Thyroid gland (tissue), 4 donors: ENCODE results near the gene RPAP2. TPM values are rescaled to one million over a fixed set of nuclear protein-coding genes. Genes with fewer than 3 reads are reported as not detected.
A peak's percentile ranks its signal among the peaks of the same experiment; 100 is the strongest.

Source experiments
- DNase-seq, 2 donors: peaks; one replicate each; pipeline ENCODE4 v3.0.0-alpha.2; 2019
- H3K27ac ChIP-seq, 3 donors: fragments of 200-600 bp; sonication (generic); 1 replicate in 2 of 3; 2 replicates in 1 of 3; pipeline ENCODE4 v1.5.1; 2016 to 2019; ENCODE audit warnings: mild to moderate bottlenecking in 1 of 3, moderate library complexity in 1 of 3
- H3K27me3 ChIP-seq: fragments of 200-600 bp; sonication (generic); one replicate; pipeline ENCODE4 v1.5.1; 2019
- H3K36me3 ChIP-seq, 2 donors: fragments of 200-600 bp; sonication (generic); one replicate each; pipeline ENCODE4 v1.5.1; 2016 to 2019
- H3K4me1 ChIP-seq, 2 donors: fragments of 200-600 bp; sonication (generic); one replicate each; pipeline ENCODE4 v1.5.1; 2017 to 2019
- H3K4me3 ChIP-seq, 3 donors: fragments of 200-600 bp; sonication (generic); replicated peaks in 1 of 3; 1 replicate in 2 of 3; 2 replicates in 1 of 3; pipeline ENCODE4 v1.5.1; 2016; ENCODE audit warnings: mild to moderate bottlenecking in 1 of 3
- H3K9me3 ChIP-seq: fragments of 200-600 bp; sonication (generic); one replicate; pipeline ENCODE4 v1.5.1; 2017
- CTCF ChIP-seq, 6 experiments: fragments of 200-600 bp in 3 of 6; fragments of 450-650 bp in 3 of 6; sonication (generic) in 3 of 6; IDR thresholded peaks; one replicate each; pipeline ENCODE4 v1.5.1; 2016 to 2019; ENCODE audit warnings: antibody characterized with exemption in 6 of 6, mild to moderate bottlenecking in 2 of 6, inconsistent platforms in 1 of 6, moderate library complexity in 1 of 6
- POLR2A ChIP-seq, 2 donors: fragments of 450-650 bp; IDR thresholded peaks; one replicate each; pipeline ENCODE4 v1.6.1; 2017; ENCODE audit warnings: antibody characterized with exemption in 2 of 2, mild to moderate bottlenecking in 2 of 2, moderate library complexity in 1 of 2
- WGBS, 2 donors: methylation state at CpG; one replicate each; pipeline ENCODE4 v1.1.5; 2017; 5-methylcytosine and 5-hydroxymethylcytosine counted together
- intact Hi-C: fragments of 100-400 bp; cut with DNase I; formaldehyde crosslinking; loops from one replicate; pipeline ENCODE4 v1.15.1; 2023
- total RNA-seq, 4 donors: library from RNA; depleted of rRNA; stranded (reverse); fragments of >200 nt; gene quantifications; one replicate each; pipeline ENCODE4 v1.2.3, GENCODE V29; 2016

The RPAP2 gene
- total RNA-seq, 4 donors from 2014 or later, result 8.7 to 28.0 (median 17.6) TPM

GRCh38 chr1:92298213-92298572 is 666 bp upstream of the RPAP2 start:
- 6 to 10% methylated on average over 3 of the region's 3 CpGs for WGBS, 2 donors
- DNase-seq, result no peak
- Histone ChIP-seq H3K9me3 (no peaks in the 10 kb centered on the region), H3K4me1 (peaks cover 13 to 15% of the 10 kb centered on the region in 2 donors), H3K4me3 (peak overlapping the region; percentile 66 to 97 (median 72)), H3K27ac (peak overlapping the region; percentile 87 to 94 (median 94)), H3K36me3 (no peaks in the 10 kb centered on the region), H3K27me3 (no peaks in the 10 kb centered on the region)
- intact Hi-C loops, result no loop called here
- TF ChIP-seq CTCF (IDR thresholded peaks at IDR 0.05) (peak in 2 of 6 experiments; percentile 33 to 41), POLR2A (IDR thresholded peaks at IDR 0.05) (no peak)

GRCh38 chr1:92299477-92300150 is 755 bp downstream of the RPAP2 start:
- H3K9me3 ChIP-seq, result no peaks in the 10 kb centered on the region
- no peak for DNase-seq
- H3K4me1 ChIP-seq, result peaks cover 13 to 15% of the 10 kb centered on the region in 2 donors
- H3K27ac ChIP-seq, result peak overlapping the region in 2 of 3 donors; percentile 87 to 94
- 28 to 34% methylated on average over 11 of the region's 11 CpGs for WGBS, 2 donors
- H3K4me3 ChIP-seq, result peak overlapping the region; percentile 66 to 97 (median 72)
- peaks cover 0 to 3% of the 10 kb centered on the region in 2 donors for H3K36me3 ChIP-seq
- intact Hi-C loops, result no loop called here
- no peak for TF ChIP-seq CTCF (IDR thresholded peaks at IDR 0.05)
- TF ChIP-seq POLR2A (IDR thresholded peaks at IDR 0.05), result no peak
- no peaks in the 10 kb centered on the region for H3K27me3 ChIP-seq

GRCh38 chr1:92301021-92301420 is 2.2 kb downstream of the RPAP2 start:
- Histone ChIP-seq H3K9me3 (no peaks in the 10 kb centered on the region), H3K27me3 (no peaks in the 10 kb centered on the region), H3K27ac (no peak overlapping the region), H3K36me3 (peaks cover 0 to 15% of the 10 kb centered on the region in 2 donors), H3K4me3 (no peak overlapping the region), H3K4me1 (peaks cover 13 to 15% of the 10 kb centered on the region in 2 donors)
- intact Hi-C loops, result no loop called here
- WGBS, 2 donors, result 95% methylated on average over 5 of the region's 5 CpGs
- DNase-seq, result no peak
- no peak for TF ChIP-seq CTCF (IDR thresholded peaks at IDR 0.05)
- no peak for TF ChIP-seq POLR2A (IDR thresholded peaks at IDR 0.05)

- Histone ChIP-seq H3K36me3 (peaks cover 4 to 24% of the 10 kb centered on the region in 2 donors), H3K4me1 (peaks cover 0 to under 1% of the 10 kb centered on the region in 2 donors), H3K27me3 (no peaks in the 10 kb centered on the region), H3K4me3 (no peak overlapping the region), H3K9me3 (no peaks in the 10 kb centered on the region), H3K27ac (no peak overlapping the region)
- TF ChIP-seq POLR2A (IDR thresholded peaks at IDR 0.05), result no peak
- TF ChIP-seq CTCF (IDR thresholded peaks at IDR 0.05), result no peak
- intact Hi-C loops, result no loop called here
- DNase-seq, result no peak
Observed at GRCh38 chr1:92306020-92306419, 7.2 kb downstream of the RPAP2 start.

- Histone ChIP-seq H3K27me3 (no peaks in the 10 kb centered on the region), H3K4me1 (no peaks in the 10 kb centered on the region), H3K9me3 (no peaks in the 10 kb centered on the region), H3K27ac (no peak overlapping the region), H3K36me3 (peaks cover 4 to 24% of the 10 kb centered on the region in 2 donors), H3K4me3 (no peak overlapping the region)
- intact Hi-C loops, result no loop called here
- DNase-seq, result no peak
- WGBS, 2 donors, result 76 to 87% methylated on average over 4 of the region's 4 CpGs
- TF ChIP-seq CTCF (IDR thresholded peaks at IDR 0.05), result no peak
- no peak for TF ChIP-seq POLR2A (IDR thresholded peaks at IDR 0.05)
Observed at GRCh38 chr1:92307980-92308379, 9.1 kb downstream of the RPAP2 start.
